A549 treated with CpdA at 1 μM for 4 hours (cell line): ENCODE results near the gene ACER1. TPM values are rescaled to one million over a fixed set of nuclear protein-coding genes. Genes with fewer than 3 reads are reported as not detected.

Source experiments
- total RNA-seq: library from RNA; stranded (reverse); fragments of 200-300 nt; extraction: Qiagen RNA extraction; gene quantifications from 5 replicates; pipeline ENCODE4 v1.2.3, GENCODE V29; 2022; ENCODE audit warnings: low read depth

Gene ACER1
- total RNA-seq, result not detected in 5 replicates

DNA sequence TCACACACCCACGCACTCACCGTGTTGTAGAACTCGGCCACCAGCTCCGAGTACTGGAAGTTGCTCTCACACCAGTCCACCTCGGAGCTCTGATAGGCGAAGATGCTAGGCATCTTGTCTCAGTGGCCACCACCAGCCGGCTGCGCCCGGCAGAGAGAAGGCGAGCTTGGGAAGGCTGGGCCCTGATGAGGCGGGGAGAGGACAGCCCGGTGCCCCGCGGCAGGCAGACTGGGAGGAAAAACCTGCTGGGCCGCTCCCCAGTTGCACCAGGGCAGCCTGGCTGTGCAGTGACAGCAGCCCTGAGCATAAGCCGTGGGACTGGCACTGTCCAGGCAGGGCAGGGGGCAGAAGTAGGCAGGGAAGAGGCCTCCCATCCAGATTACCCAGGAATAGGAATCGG, at the start of gene ACER1:
Gene ACER1, minus strand, starts transcription at position 174 of the 400 bp plus-strand sequence. Its CDS starts 61 bp downstream, at position 113.

GRCh38 chr19:6375411-6376010, 42.1 kb upstream of the ACER1 start, which contains the start of gene PSPN:
Gene PSPN (minus strand): TSS chr19:6375933. CDS start chr19:6375849, 84 bp downstream.

GRCh38 chr19:6372594-6373095, 39.2 kb upstream of the ACER1 start, which contains the start of gene ALKBH7:
Gene ALKBH7 (plus strand): TSS chr19:6372794. CDS start chr19:6372821, 27 bp downstream.

DNA sequence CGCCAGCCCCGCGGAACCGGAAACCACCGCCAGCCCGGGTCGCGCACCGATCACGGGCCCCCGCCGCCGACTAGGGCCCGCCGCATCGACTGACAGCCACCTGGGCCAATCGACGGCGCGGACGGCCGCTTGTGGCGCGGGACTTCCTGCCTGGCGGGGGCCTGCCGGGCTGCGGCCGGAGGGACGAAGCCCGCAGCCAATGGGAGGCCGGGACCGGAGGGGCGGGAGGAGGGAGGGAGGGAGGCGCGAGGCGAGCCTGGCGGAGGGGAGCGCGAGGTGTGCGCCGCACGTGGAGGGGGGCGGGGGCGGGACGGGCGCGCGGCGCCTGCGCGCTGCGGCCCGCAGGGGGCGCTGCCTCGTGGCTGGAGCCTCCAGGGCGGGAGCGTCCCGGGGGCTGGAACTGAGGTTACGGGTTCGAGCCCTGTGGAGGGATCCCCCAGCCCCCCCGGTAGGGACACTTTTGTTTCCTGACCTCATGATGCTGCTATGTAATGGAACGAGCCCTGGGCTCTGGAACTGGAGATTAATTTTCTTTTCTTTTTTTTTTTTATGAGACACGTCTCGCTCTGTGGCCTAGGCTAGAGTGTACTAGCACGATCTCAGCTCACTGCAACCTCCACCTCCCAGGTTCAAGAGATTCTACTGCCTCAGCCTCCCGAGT, 53.4 kb downstream of the ACER1 start, which contains the start of gene MLLT1:
Gene MLLT1, minus strand, starts transcription at position 45 of the 661 bp plus-strand sequence. CDS start 191 bp downstream, outside the sequence.

Other genes with a start within 250 kb of the ACER1 start
- gene RFX2, start 223.1 kb downstream of the ACER1 start, total RNA-seq, result 5.4 to 8.3 TPM (median 6.9 TPM) in 5 replicates
- gene ACSBG2, start 197.9 kb downstream of the ACER1 start, total RNA-seq, result not detected in 5 replicates
- gene MLLT1, start 53.6 kb downstream of the ACER1 start, total RNA-seq, result 17.5 to 22.7 TPM (median 21.5 TPM) in 5 replicates
- 48.7 to 70.1 TPM (median 69.6 TPM) in 5 replicates for gene CLPP, start 27.9 kb upstream of the ACER1 start, total RNA-seq
- 15.3 to 39.4 TPM (median 38.1 TPM) in 5 replicates for gene ALKBH7, start 39.2 kb upstream of the ACER1 start, total RNA-seq
- gene PSPN, start 42.3 kb upstream of the ACER1 start, total RNA-seq, result 0.80 to 1.2 TPM (median 0.86 TPM) in 5 replicates
- gene GTF2F1, start 59.6 kb upstream of the ACER1 start, total RNA-seq, result 56.8 to 65.9 TPM (median 61.0 TPM) in 5 replicates
- 202 to 221 TPM (median 211 TPM) in 5 replicates for gene KHSRP, start 91.2 kb upstream of the ACER1 start, total RNA-seq
- gene SLC25A41, start 100.2 kb upstream of the ACER1 start, total RNA-seq, result 0.11 to 0.17 TPM (median 0.16 TPM) in 4 of 5 replicates, not detected in the other
- 16.8 to 20.1 TPM (median 19.6 TPM) in 5 replicates for gene SLC25A23, start 126.2 kb upstream of the ACER1 start, total RNA-seq
- gene CRB3, start 130.7 kb upstream of the ACER1 start, total RNA-seq, result 4.1 to 5.0 TPM (median 4.5 TPM) in 5 replicates
- 0.19 to 0.30 TPM (median 0.27 TPM) in 5 replicates for gene DENND1C, start 148.2 kb upstream of the ACER1 start, total RNA-seq
- gene TUBB4A, start 168.7 kb upstream of the ACER1 start, total RNA-seq, result 5.0 to 6.5 TPM (median 6.4 TPM) in 5 replicates
- gene TNFSF9, start 197.4 kb upstream of the ACER1 start, total RNA-seq, result 4.1 to 9.2 TPM (median 7.2 TPM) in 5 replicates